WERI-Rb-1 (cell line): ENCODE results near the gene TBX15.

Experiments used
- DNase-seq: peaks from one replicate; pipeline ENCODE4 v3.0.0-alpha.2; 2020
- H3K27ac ChIP-seq: fragments of 250-450 bp; sonication (Bioruptor Pico); 2 replicates; pipeline ENCODE4 v1.5.1; 2020; ENCODE audit warnings: mild to moderate bottlenecking, moderate library complexity
- H3K27me3 ChIP-seq: fragments of 250-450 bp; sonication (Bioruptor Pico); 2 replicates; pipeline ENCODE4 v1.5.1; 2021; ENCODE audit warnings: mild to moderate bottlenecking, low read depth, moderate library complexity; ENCODE audit not compliant: insufficient read depth, severe bottlenecking
- H3K36me3 ChIP-seq: fragments of 250-450 bp; sonication (Bioruptor Pico); 2 replicates; pipeline ENCODE4 v1.5.1; 2020; ENCODE audit warnings: mild to moderate bottlenecking, moderate library complexity
- H3K4me3 ChIP-seq: 2 replicates; pipeline ENCODE4 v1.5.1; 2011; ENCODE audit warnings: low read depth, mild to moderate bottlenecking, control low read depth, low read length
- H3K9me3 ChIP-seq: fragments of 250-450 bp; sonication (Bioruptor Pico); 2 replicates; pipeline ENCODE4 v1.5.1; 2021; ENCODE audit warnings: mild to moderate bottlenecking, moderate library complexity; ENCODE audit not compliant: severe bottlenecking
- TF ChIP-seq, protein P1 (sequence below): IDR thresholded peaks from 2 replicates; pipeline ENCODE4 v1.5.1; 2011; ENCODE audit warnings: low read depth, mild to moderate bottlenecking, control low read depth, inconsistent platforms, low read length

The TBX15 gene

DNA sequence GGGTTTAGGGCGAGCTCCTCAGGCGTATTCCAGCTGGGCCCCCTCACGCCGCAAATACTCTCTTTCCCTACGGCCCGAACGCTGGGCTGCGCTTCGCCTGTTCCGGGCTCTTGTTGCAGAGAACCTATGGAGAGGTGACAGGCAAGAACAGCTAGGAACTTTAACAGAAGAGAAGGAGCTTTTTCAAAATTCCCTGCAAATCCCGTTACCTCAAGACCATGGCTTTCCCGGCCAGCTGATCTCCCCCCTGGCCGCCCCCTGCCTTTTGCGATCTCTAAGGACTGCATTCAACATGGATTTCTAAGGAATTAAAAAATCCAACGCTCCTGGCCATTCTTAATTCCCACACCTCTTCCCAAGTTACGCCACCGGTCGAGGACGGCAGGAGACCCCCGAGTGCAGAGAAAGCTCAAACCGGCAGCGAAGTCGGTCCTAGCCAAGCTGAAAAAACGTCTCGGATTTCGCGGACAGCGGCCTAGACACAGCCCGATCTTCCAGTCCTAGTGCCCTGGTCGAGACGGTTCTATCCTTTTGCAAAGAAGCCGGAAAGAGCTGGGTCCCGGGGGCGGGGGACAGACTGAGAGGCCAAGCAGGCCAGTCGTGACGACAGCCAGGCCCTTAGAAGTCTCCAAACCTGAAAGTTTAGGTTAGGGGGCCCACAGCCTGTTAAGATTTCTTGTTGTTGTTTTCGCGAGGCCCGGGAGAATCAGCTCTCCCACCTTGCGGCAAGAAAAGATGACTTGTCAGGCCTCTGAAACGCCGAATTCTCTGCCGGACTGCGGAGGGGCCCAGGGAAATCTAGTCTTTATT, 1.1 kb upstream of the TBX15 start:
- H3K27me3 ChIP-seq = peaks cover 4% of the 10 kb centered on the region
- H3K9me3 ChIP-seq = no peaks in the 10 kb centered on the region
- TF ChIP-seq, protein P1, sequence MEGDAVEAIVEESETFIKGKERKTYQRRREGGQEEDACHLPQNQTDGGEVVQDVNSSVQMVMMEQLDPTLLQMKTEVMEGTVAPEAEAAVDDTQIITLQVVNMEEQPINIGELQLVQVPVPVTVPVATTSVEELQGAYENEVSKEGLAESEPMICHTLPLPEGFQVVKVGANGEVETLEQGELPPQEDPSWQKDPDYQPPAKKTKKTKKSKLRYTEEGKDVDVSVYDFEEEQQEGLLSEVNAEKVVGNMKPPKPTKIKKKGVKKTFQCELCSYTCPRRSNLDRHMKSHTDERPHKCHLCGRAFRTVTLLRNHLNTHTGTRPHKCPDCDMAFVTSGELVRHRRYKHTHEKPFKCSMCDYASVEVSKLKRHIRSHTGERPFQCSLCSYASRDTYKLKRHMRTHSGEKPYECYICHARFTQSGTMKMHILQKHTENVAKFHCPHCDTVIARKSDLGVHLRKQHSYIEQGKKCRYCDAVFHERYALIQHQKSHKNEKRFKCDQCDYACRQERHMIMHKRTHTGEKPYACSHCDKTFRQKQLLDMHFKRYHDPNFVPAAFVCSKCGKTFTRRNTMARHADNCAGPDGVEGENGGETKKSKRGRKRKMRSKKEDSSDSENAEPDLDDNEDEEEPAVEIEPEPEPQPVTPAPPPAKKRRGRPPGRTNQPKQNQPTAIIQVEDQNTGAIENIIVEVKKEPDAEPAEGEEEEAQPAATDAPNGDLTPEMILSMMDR = no peak
- DNase-seq = no peak
- no peak overlapping the region for H3K4me3 ChIP-seq
- H3K27ac ChIP-seq = no peak overlapping the region
- no peaks in the 10 kb centered on the region for H3K36me3 ChIP-seq

DNA sequence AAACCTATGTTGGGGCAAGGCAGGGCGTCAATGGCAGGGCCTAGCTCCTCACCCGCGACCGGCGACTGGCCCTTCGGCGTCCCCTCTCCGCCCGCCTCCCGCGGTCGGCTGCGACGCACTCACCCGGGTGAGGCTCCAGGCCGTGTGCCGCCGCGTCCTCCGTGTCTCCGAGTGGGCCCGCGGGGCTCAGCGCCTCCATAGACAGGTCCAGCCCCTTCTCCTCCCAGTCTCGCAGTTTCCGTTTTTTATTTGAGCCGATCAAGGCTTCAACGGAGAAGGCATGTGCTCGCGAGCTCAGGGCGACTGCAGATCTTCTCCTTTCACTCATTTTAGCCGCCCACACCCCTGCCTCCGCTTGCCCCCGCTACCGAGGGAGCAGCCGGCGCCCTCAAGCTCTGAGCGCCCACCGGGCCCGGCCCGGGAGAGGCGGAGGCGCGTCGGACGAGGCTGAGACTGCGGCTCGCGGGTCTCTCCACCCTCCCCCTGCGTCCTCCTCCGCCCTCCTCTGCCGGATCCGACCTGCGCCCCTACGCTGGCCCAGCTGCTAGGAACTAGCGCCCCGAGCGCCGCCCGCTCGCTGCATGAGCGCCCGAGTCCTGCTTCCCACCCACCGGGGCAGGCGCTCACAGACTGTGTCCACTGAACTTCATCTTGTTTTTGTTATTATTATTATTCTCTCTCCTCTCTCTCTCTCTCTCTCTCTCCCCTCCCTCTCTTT, 516 bp downstream of the TBX15 start:
- H3K36me3 ChIP-seq = no peaks in the 10 kb centered on the region
- peak; percentile 51 for DNase-seq
- no peak overlapping the region for H3K27ac ChIP-seq
- H3K27me3 ChIP-seq = peaks cover 4% of the 10 kb centered on the region
- peak overlapping the region; percentile 40 for H3K4me3 ChIP-seq
- TF ChIP-seq, protein P1 = no peak
- H3K9me3 ChIP-seq = no peaks in the 10 kb centered on the region

DNA sequence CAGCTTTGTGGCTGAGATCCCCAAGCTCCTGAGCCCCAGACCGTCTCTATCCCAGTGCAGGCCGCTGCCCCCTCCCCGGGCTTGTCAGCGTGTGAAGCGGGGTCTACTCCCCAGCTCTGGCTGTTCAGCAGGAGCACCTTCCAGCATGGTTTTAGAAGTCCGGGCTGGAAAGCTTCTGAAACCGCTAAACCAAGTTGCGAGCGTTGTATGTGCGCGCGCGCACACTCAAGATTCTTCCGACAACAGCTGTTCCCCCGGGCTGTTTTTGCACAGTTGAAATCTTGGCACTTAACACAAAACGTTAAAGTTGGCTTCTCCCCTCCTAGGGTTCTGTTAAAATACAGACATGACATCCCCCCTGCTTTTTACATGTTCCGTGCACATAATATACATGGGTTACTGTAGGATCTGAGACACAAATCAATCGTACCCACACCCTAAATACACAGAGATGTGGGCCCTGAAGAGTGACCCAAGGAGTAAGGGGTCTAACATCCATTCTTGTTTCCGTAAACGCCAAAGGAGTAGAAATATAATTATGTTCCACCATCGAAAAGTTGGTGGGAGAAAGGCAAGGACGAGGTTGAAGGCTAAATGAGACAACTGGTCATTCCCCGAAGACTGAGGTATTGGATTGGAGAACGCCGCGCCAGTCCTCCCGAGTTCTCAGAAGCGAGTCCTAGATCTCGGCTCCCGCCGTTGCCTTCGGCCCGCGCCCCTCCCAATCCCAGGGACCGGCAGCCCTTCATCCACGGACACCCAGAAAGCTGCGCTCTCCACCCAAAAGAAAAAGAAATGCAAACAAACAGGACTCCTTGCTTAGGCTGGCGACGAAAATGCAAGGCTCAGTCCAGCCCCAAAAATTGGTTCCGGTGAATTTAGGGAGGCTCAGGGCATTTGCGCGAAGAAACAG, 1.3 kb downstream of the TBX15 start:
- H3K27me3 ChIP-seq = peaks cover 4% of the 10 kb centered on the region
- TF ChIP-seq, protein P1 = no peak
- H3K27ac ChIP-seq = no peak overlapping the region
- H3K36me3 ChIP-seq = no peaks in the 10 kb centered on the region
- peak overlapping the region; percentile 40 for H3K4me3 ChIP-seq
- no peak for DNase-seq
- no peaks in the 10 kb centered on the region for H3K9me3 ChIP-seq

DNA sequence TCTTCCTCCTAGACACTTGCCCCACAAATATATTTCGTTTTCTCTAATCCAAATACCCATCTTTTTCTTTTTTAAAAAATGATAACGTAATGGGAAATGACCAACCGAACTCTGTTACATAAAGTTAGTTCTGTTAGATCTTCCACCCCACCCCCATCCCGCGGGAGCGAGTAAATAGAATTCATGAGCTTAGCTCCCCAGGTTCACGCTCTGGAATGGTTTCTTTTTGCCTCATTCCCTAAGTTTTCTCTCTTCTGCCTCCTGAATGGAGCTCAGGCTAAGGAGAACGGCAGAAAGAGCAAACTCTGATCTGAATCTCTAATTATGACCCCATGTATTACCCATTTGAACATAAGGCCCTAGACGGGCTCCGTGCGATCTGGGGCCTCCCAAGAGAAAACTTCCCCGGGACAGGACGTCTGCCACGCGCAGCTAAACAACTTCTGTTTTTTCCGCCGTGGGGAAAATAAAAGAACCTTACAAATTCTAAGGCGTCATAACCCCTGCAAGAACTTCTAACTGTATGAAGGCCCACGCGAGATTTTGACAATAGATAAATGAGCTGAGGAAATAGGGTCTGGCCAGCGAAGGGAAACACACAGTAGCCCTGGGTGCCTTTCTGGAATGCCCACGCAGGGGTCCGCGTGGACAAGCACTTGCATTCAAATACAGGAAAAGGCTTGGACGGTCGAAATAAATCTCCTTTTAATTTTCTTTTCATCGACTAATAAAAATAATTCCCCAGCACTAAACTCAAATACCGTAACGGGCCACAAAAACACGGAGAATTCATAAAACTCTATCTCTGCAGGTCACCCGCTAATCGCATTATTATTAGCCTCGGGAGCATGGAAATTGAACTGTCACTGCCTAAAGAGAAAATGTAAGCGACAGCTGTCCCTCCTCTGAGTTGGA, 2.2 kb downstream of the TBX15 start:
- no peak overlapping the region for H3K4me3 ChIP-seq
- no peak overlapping the region for H3K27ac ChIP-seq
- H3K9me3 ChIP-seq = no peaks in the 10 kb centered on the region

More for the DNA sequence above, 2.2 kb downstream of the TBX15 start:
- Histone ChIP-seq H3K27me3 (peaks cover 4% of the 10 kb centered on the region), H3K36me3 (no peaks in the 10 kb centered on the region)
- TF ChIP-seq, protein P1 = no peak
- no peak for DNase-seq
